Right lobe of liver (tissue), 6 donors: ENCODE results near the gene NPLOC4. TPM values are rescaled to one million over a fixed set of nuclear protein-coding genes. Genes with fewer than 3 reads are reported as not detected.
A peak's percentile ranks its signal among the peaks of the same experiment; 100 is the strongest.

Source experiments
- ATAC-seq, 4 donors: fragments of 200-7000 bp; cut with Tn5 transposase; one replicate each; pipeline ENCODE4 v1.9.1; 2020; ENCODE audit warnings: mild to moderate bottlenecking in 4 of 4, moderate library complexity in 4 of 4
- DNase-seq, 3 donors: peaks; one replicate each; pipeline ENCODE4 v3.0.0-alpha.2; 2020
- H3K27ac ChIP-seq, 3 donors: fragments of 200-600 bp; one replicate each; pipeline ENCODE4 v1.8.0; 2022
- H3K27me3 ChIP-seq, 2 donors: fragments of 200-600 bp; one replicate each; pipeline ENCODE4 v1.8.0; 2022
- H3K36me3 ChIP-seq, 4 donors: fragments of 200-600 bp; sonication (generic) in 1 of 4; one replicate each; pipeline versions ENCODE4 v1.5.1 to v1.8.0; 2017 to 2022; ENCODE audit warnings: control low read depth in 1 of 4
- H3K4me1 ChIP-seq, 4 donors: fragments of 200-600 bp; sonication (generic) in 1 of 4; one replicate each; pipeline versions ENCODE4 v1.5.1 to v1.8.0; 2017 to 2022; ENCODE audit warnings: control low read depth in 1 of 4
- H3K4me3 ChIP-seq, 3 donors: fragments of 200-600 bp; one replicate each; pipeline ENCODE4 v1.8.0; 2022
- H3K9me3 ChIP-seq, 4 donors: fragments of 200-600 bp; sonication (generic) in 1 of 4; one replicate each; pipeline versions ENCODE4 v1.5.1 to v1.8.0; 2017 to 2022; ENCODE audit warnings: control low read depth in 1 of 4
- CTCF ChIP-seq, 4 donors: fragments of 200-600 bp in 3 of 4; fragments of 450-650 bp in 1 of 4; IDR thresholded peaks; one replicate each; pipeline versions ENCODE4 v1.5.1 to v1.8.0; 2016 to 2022; ENCODE audit warnings: antibody characterized with exemption in 4 of 4, mild to moderate bottlenecking in 2 of 4
- POLR2A ChIP-seq: fragments of 450-650 bp; IDR thresholded peaks from one replicate; pipeline ENCODE4 v1.6.1; 2017; ENCODE audit warnings: antibody characterized with exemption, mild to moderate bottlenecking
- WGBS: methylation state at CpG from one replicate; pipeline ENCODE4 v1.1.6; 2018; ENCODE audit warnings: low coverage, low lambda C conversion rate; ENCODE audit not compliant: insufficient coverage; ENCODE audit errors: missing lambda C conversion rate; 5-methylcytosine and 5-hydroxymethylcytosine counted together
- intact Hi-C, 2 donors: fragments of 100-400 bp; cut with DNase I; formaldehyde crosslinking; loops; one replicate each; pipeline versions ENCODE4 v1.11.2 to v1.14.1; 2022
- total RNA-seq, 6 experiments: library from RNA; depleted of rRNA in 2 of 6; stranded (reverse); fragments of >200 nt in 2 of 6; fragmentation: NEBNext Ultra II Directional in 3 of 6; extraction: Animal tissue kit (Norgen Biotek cat#: 25700) in 3 of 6; gene quantifications; one replicate each; pipeline versions ENCODE4 v1.1.0 to v1.2.4, GENCODE V29; 2016 to 2023
- donor health status: DM: no; HTN: yes; CAD: no.
- donor health status: DM: no; HTN: no; CAD: no.
- donor health status: DM: no; HTN: no; CAD: no.
- donor health status: DM: no; HTN: yes; CAD: no.
- donor health status: DM: no; HTN: yes; CAD: no.

NPLOC4 gene
- total RNA-seq, 6 experiments from 2014 or later: 46.5 to 63.2 (median 55.8) TPM

DNA sequence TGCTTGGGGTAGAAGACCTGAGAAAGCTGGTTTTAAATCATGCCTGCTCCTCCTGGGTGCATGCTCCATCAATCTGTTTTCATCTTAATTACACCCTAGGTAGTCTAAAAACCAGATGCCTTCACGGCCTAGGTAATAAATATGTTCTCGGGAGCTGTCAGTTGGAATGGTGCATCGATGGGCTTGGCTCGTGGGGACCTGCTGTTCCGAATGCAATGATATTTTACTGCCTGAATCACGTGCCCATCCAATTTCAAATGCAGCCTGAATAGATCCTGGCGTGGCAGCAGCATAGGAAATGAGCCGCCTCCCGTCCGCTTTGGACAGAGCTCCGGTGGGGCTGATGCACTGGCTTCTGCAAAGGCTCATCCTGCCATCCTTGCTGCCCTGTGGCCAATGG lies 65.9 kb downstream of the NPLOC4 start:
- Histone ChIP-seq H3K4me1 (peaks cover 7 to 27% (median 16%) of the 10 kb centered on the region in 4 donors), H3K4me3 (no peak overlapping the region), H3K9me3 (no peaks in the 10 kb centered on the region), H3K27ac (no peak overlapping the region), H3K27me3 (no peaks in the 10 kb centered on the region), H3K36me3 (peaks cover 0 to 62% (median 29%) of the 10 kb centered on the region in 4 donors)
- no peak for ATAC-seq
- TF ChIP-seq CTCF (IDR thresholded peaks at IDR 0.05) (no peak), POLR2A (no peak)
- no peak for DNase-seq
- intact Hi-C loops: no loop called here
- WGBS: 89% methylated on average over 5 of the region's 11 CpGs

- no peak for ATAC-seq
- Histone ChIP-seq H3K9me3 (no peaks in the 10 kb centered on the region), H3K4me3 (no peak overlapping the region), H3K27me3 (no peaks in the 10 kb centered on the region), H3K27ac (no peak overlapping the region), H3K4me1 (peaks cover 7 to 26% (median 16%) of the 10 kb centered on the region in 4 donors), H3K36me3 (peaks cover 0 to 63% (median 36%) of the 10 kb centered on the region in 4 donors)
- no peak for DNase-seq
- TF ChIP-seq POLR2A (no peak), CTCF (IDR thresholded peaks at IDR 0.05) (no peak)
- intact Hi-C loops: no loop called here
- WGBS: 100% methylated on average over 2 of the region's 18 CpGs
These were observed 66.9 kb downstream of the NPLOC4 start for GRCh38 chr17:81569986-81570514.

- Histone ChIP-seq H3K36me3 (peaks cover 0 to 73% (median 44%) of the 10 kb centered on the region in 4 donors), H3K4me3 (no peak overlapping the region), H3K9me3 (no peaks in the 10 kb centered on the region), H3K27me3 (no peaks in the 10 kb centered on the region), H3K27ac (no peak overlapping the region), H3K4me1 (peaks cover 7 to 26% (median 16%) of the 10 kb centered on the region in 4 donors)
- no CpG with 5 or more reads among the region's 10 CpGs for WGBS
- intact Hi-C loops: no loop called here
- DNase-seq (no peak), ATAC-seq (no peak)
- TF ChIP-seq CTCF (IDR thresholded peaks at IDR 0.05) (no peak), POLR2A (no peak)
These were observed 68.5 kb downstream of the NPLOC4 start for GRCh38 chr17:81568416-81568815.

GRCh38 chr17:81567191-81567590 lies 69.7 kb downstream of the NPLOC4 start:
- TF ChIP-seq CTCF (IDR thresholded peaks at IDR 0.05): no peak
- no peak for TF ChIP-seq POLR2A
- DNase-seq: no peak
- Histone ChIP-seq H3K9me3 (no peaks in the 10 kb centered on the region), H3K27ac (peak overlapping the region; percentile 7 to 57 (median 26)), H3K4me1 (peaks cover 7 to 26% (median 16%) of the 10 kb centered on the region in 4 donors), H3K4me3 (no peak overlapping the region), H3K27me3 (no peaks in the 10 kb centered on the region), H3K36me3 (peaks cover 0 to 79% (median 44%) of the 10 kb centered on the region in 4 donors)
- 12% methylated on average over 3 of the region's 4 CpGs for WGBS
- ATAC-seq: peak in 2 of 4 donors; percentile 25 to 37
- intact Hi-C loops: no loop called here
